GM21381 (cell line): Measurements from ENCODE around the gene BANF2.
A peak's percentile ranks its signal among the peaks of the same experiment; 100 is the strongest.
"Not testable (repeated sequence)": the region's sequence is repeated elsewhere in the genome, so short reads cannot be mapped to it uniquely, and the experiment has no call there.

Experiments used
- ATAC-seq: cut with Tn5 transposase; IDR thresholded peaks from one replicate; pipeline ENCODE4 v1.9.1; 2021; ENCODE audit warnings: mild to moderate bottlenecking, moderate library complexity; ENCODE audit not compliant: unreplicated experiment

BANF2 gene

GRCh38 chr20:17682103-17682888, 17.5 kb upstream of the BANF2 start, which contains the start of gene RRBP1:
Gene RRBP1, minus strand, starts transcription at chr20:17682242. Its CDS starts 21,735 bp downstream, at chr20:17660507.
- ATAC-seq = peak; percentile 82

- ATAC-seq = no peak
These were observed 16.9 kb upstream of the BANF2 start for GRCh38 chr20:17682889-17683198.

- no peak for ATAC-seq
These were observed 16.3 kb upstream of the BANF2 start for GRCh38 chr20:17683218-17684076.

- ATAC-seq = no peak
These were observed 15.5 kb upstream of the BANF2 start for GRCh38 chr20:17684077-17684888.

- no peak for ATAC-seq
These were observed 14.6 kb upstream of the BANF2 start for GRCh38 chr20:17685168-17685567.

GRCh38 chr20:17687800-17688199, 12.0 kb upstream of the BANF2 start:
- ATAC-seq = no peak

- ATAC-seq = no peak
These were observed 10.8 kb upstream of the BANF2 start for GRCh38 chr20:17688965-17689364.

- no peak for ATAC-seq
These were observed 9.6 kb upstream of the BANF2 start for GRCh38 chr20:17690144-17690543.

- ATAC-seq = no peak
These were observed 8.0 kb upstream of the BANF2 start for GRCh38 chr20:17691758-17692157.

GRCh38 chr20:17693444-17694001, 6.2 kb upstream of the BANF2 start:
- ATAC-seq = no peak

- no peak for ATAC-seq
These were observed 5.0 kb upstream of the BANF2 start for GRCh38 chr20:17694767-17695166.

- ATAC-seq = no peak
These were observed 3.5 kb upstream of the BANF2 start for GRCh38 chr20:17696287-17696686.

- no peak for ATAC-seq
These were observed 2.6 kb upstream of the BANF2 start for GRCh38 chr20:17697171-17697570.

GRCh38 chr20:17698384-17698783, 1.4 kb upstream of the BANF2 start:
- no peak for ATAC-seq

- no peak for ATAC-seq
These were observed 871 bp downstream of the BANF2 start for GRCh38 chr20:17700637-17701036.

GRCh38 chr20:17701826-17702225, 2.1 kb downstream of the BANF2 start:
- no peak for ATAC-seq

GRCh38 chr20:17704589-17705317, 5.0 kb downstream of the BANF2 start:
- no peak for ATAC-seq

- ATAC-seq = no peak
These were observed 6.2 kb downstream of the BANF2 start for GRCh38 chr20:17705916-17706315.

- ATAC-seq = no peak
These were observed 6.9 kb downstream of the BANF2 start for GRCh38 chr20:17706632-17707031.

- not testable (repeated sequence) for ATAC-seq
These were observed 8.2 kb downstream of the BANF2 start for GRCh38 chr20:17707951-17708350.
